Neural cell (in vitro differentiated cells): ENCODE measurements around the gene NTRK2.

Experiments used
- CTCF ChIP-seq: fragments of 450-650 bp; IDR thresholded peaks from 2 replicates; pipeline ENCODE4 v1.5.1; 2014; ENCODE audit warnings: antibody characterized with exemption, mild to moderate bottlenecking, moderate library complexity; ENCODE audit not compliant: poor library complexity, severe bottlenecking
- EP300 ChIP-seq: fragments of 450-650 bp; conservative IDR thresholded peaks from 2 replicates; pipeline ENCODE4 v1.6.1; 2014; ENCODE audit warnings: antibody characterized with exemption, mild to moderate bottlenecking, moderate library complexity; ENCODE audit not compliant: poor library complexity, severe bottlenecking
- EZH2 ChIP-seq: fragments of 200-600, 300-800 bp; shearing (Covaris generic), sonication (generic); IDR thresholded peaks from 2 replicates; pipeline ENCODE4 v1.6.1; 2014; ENCODE audit warnings: antibody characterized with exemption, low read length, borderline replicate concordance, mild to moderate bottlenecking; ENCODE audit not compliant: insufficient read depth, poor library complexity, severe bottlenecking
- MXI1 ChIP-seq: fragments of 450-650 bp; conservative IDR thresholded peaks from 2 replicates; pipeline ENCODE4 v1.6.1; 2014; ENCODE audit warnings: antibody characterized with exemption, mild to moderate bottlenecking; ENCODE audit not compliant: poor library complexity, severe bottlenecking
- POLR2AphosphoS5 ChIP-seq: IDR thresholded peaks from 2 replicates; pipeline ENCODE4 v1.6.1; 2012
- REST ChIP-seq: IDR thresholded peaks from 2 replicates; pipeline ENCODE4 v1.6.1; 2012; ENCODE audit warnings: borderline replicate concordance
- SMC3 ChIP-seq: fragments of 450-650 bp; conservative IDR thresholded peaks from 2 replicates; pipeline ENCODE4 v1.6.1; 2014; ENCODE audit warnings: antibody characterized with exemption, mild to moderate bottlenecking, moderate library complexity; ENCODE audit not compliant: poor library complexity
- TAF1 ChIP-seq: IDR thresholded peaks from 2 replicates; pipeline ENCODE4 v1.6.1; 2012; ENCODE audit warnings: low read depth

- no peak for TF ChIP-seq SMC3
- no peak for TF ChIP-seq CTCF
- no peak for TF ChIP-seq EZH2
- no peak for TF ChIP-seq MXI1
- no peak for TF ChIP-seq EP300
- no peak for TF ChIP-seq REST
- no peak for TF ChIP-seq TAF1
- TF ChIP-seq POLR2AphosphoS5: no peak
These were observed 372.1 kb downstream of the NTRK2 start for GRCh38 chr9:85041466-85042137.
